ENCODE measurements around the gene CATSPERZ. TPM values are rescaled to one million over a fixed set of nuclear protein-coding genes. Genes with fewer than 3 reads are reported as not detected.

Gene CATSPERZ
- total and polyA plus RNA-seq, 9 of the 15 experiments (the other 6 are each of a cell fraction or from before 2014, with no cell fraction given) = 0.86 to 8.5 (median 3.5) TPM

GRCh38 chr11:64295760-64296159 lies 4.4 kb upstream of the CATSPERZ start (continued):
- no peak for TF ChIP-seq CLOCK (CRISPR knock-in tag; IDR thresholded peaks at IDR 0.05; ENCODE audit: borderline replicate concordance)

- Histone ChIP-seq H3K27me3 (ENCODE audit: control insufficient read depth in 2 of 2, insufficient read depth in 2 of 2, low read length in 2 of 2) (peaks cover 48 to 65% of the 10 kb centered on the region in 2 experiments), H3K4me3 (no peak overlapping the region), H4K20me1 (replicated peaks; ENCODE audit: control insufficient read depth, insufficient read depth, low read length) (no peaks in the 10 kb centered on the region; the same call in 1 of the 2 replicates), H2AFZ (ENCODE audit: low read depth, low read length) (no peak overlapping the region), H3K9ac (ENCODE audit: insufficient read depth in 1 of 2, low read depth in 2 of 2, low read length in 2 of 2) (no peak overlapping the region; a peak in 1 of 4 replicates), H3K4me1 (replicated peaks in 1 of 2; ENCODE audit: control insufficient read depth in 2 of 2, insufficient read depth in 2 of 2, low read length in 2 of 2) (peaks cover 3 to 54% of the 10 kb centered on the region in 2 experiments; a peak in 4 of 5 replicates), H3K4me2 (ENCODE audit: insufficient read depth, low read length) (no peak overlapping the region), H3K9me1 (ENCODE audit: control insufficient read depth, insufficient read depth, low read length) (no peaks in the 10 kb centered on the region), H3K27ac (ENCODE audit: extremely low read depth, low read depth, low read length) (no peak overlapping the region), H3K36me3 (ENCODE audit: control insufficient read depth, insufficient read depth, low read length) (no peaks in the 10 kb centered on the region), H3K79me2 (ENCODE audit: control insufficient read depth, insufficient read depth, low read length) (no peaks in the 10 kb centered on the region), H3K9me3 (replicated peaks; ENCODE audit: control insufficient read depth, insufficient read depth, low read depth, low read length) (no peaks in the 10 kb centered on the region)
- DNase-seq (ENCODE audit: extremely low read depth in 1 of 4, low spot score in 3 of 4) = no peak
- CTCF ChIA-PET (ENCODE audit: low intra/inter-chr PET ratio) = no interaction called here
- intact Hi-C loops (cut with micrococcal nuclease) = no loop called here
- in situ Hi-C loops (cut with MboI) = no loop called here
- whole genome bisulfite sequencing (ENCODE audit: insufficient coverage, low coverage, missing lambda C conversion rate) = 0% methylated on average over 1 of the region's 1 CpG
- no TSS peak for BruUV-seq (replicated peaks)
- ATAC-seq = no peak
- POLR2A ChIA-PET = no interaction called here
- no peak for TF ChIP-seq MAFF (IDR thresholded peaks at IDR 0.05; ENCODE audit: low read length)
- TF ChIP-seq HDAC8 (tag; IDR thresholded peaks at IDR 0.05) = no peak
- TF ChIP-seq NR2C1 (IDR thresholded peaks at IDR 0.05) = no peak
- no peak for TF ChIP-seq NR2C1 (tag; IDR thresholded peaks at IDR 0.05)
- no peak for TF ChIP-seq FOSL1 (tag; conservative IDR thresholded peaks at IDR 0.05)
- no peak for TF ChIP-seq HDAC2 (IDR thresholded peaks at IDR 0.05)
- TF ChIP-seq ZNF592 (IDR thresholded peaks at IDR 0.05) = no peak
- TF ChIP-seq SAFB2 (IDR thresholded peaks at IDR 0.05; ENCODE audit: borderline replicate concordance, low read depth, low read length, severe bottlenecking) = no peak
- no peak for FAIRE-seq
Measured at GRCh38 chr11:64296236-64296635, 3.9 kb upstream of the CATSPERZ start.
